ENCODE data around the gene REXO5. TPM values are rescaled to one million over a fixed set of nuclear protein-coding genes. Genes with fewer than 3 reads are reported as not detected.

Gene REXO5
- total and polyA plus RNA-seq, 9 of the 15 experiments (the other 6 are each of a cell fraction or from before 2014, with no cell fraction given) = 10.5 to 45.1 (median 25.4) TPM

- TF ChIP-seq ARID1B (IDR thresholded peaks at IDR 0.05) (peak; percentile 95), POLR2AphosphoS2 (IDR thresholded peaks at IDR 0.05; ENCODE audit: low read length) (no peak), NCOA1 (IDR thresholded peaks at IDR 0.05; ENCODE audit: low read depth) (peak; percentile 85), ZBTB12 (CRISPR knock-in tag; IDR thresholded peaks at IDR 0.05) (peak; percentile 47; the same call in 1 of the 2 replicates), CBX2 (IDR thresholded peaks at IDR 0.05; ENCODE audit: insufficient read depth, low read length, poor library complexity, severe bottlenecking) (no peak), NCOA2 (IDR thresholded peaks at IDR 0.05; ENCODE audit: partially characterized antibody in 2 of 2) (peak in 1 of 2 experiments; percentile 78), CBFA2T2 (conservative IDR thresholded peaks at IDR 0.05) (peak; percentile 91), ZNF76 (CRISPR knock-in tag; IDR thresholded peaks at IDR 0.05; ENCODE audit: borderline replicate concordance) (peak; percentile 71; the same call in 1 of the 2 replicates), ZNF311 (CRISPR knock-in tag; IDR thresholded peaks at IDR 0.05) (0 out of 2 replicates have a peak, but pooled peaks have one; percentile 65), ZFP1 (CRISPR knock-in tag; IDR thresholded peaks at IDR 0.05) (peak; percentile 52; the same call in 1 of the 2 replicates), EP300 (IDR thresholded peaks at IDR 0.05; ENCODE audit: low read length) (peak; percentile 95), ADNP (tag; IDR thresholded peaks at IDR 0.05) (peak; percentile 69; the same call in 1 of the 2 replicates), DACH1 (IDR thresholded peaks at IDR 0.05; ENCODE audit: partially characterized antibody) (peak; percentile 57), ZNF507 (tag; conservative IDR thresholded peaks at IDR 0.05) (no peak), COPS2 (conservative IDR thresholded peaks at IDR 0.05) (no peak), ELK3 (CRISPR knock-in tag; IDR thresholded peaks at IDR 0.05) (0 out of 2 replicates have a peak, but pooled peaks have one; percentile 26), BACH1 (tag; IDR thresholded peaks at IDR 0.05) (peak; percentile 93), STAT5B (CRISPR knock-in tag; IDR thresholded peaks at IDR 0.05) (no peak)
- TF ChIP-seq, protein P1, sequence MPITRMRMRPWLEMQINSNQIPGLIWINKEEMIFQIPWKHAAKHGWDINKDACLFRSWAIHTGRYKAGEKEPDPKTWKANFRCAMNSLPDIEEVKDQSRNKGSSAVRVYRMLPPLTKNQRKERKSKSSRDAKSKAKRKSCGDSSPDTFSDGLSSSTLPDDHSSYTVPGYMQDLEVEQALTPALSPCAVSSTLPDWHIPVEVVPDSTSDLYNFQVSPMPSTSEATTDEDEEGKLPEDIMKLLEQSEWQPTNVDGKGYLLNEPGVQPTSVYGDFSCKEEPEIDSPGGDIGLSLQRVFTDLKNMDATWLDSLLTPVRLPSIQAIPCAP (CRISPR knock-in tag; IDR thresholded peaks at IDR 0.05; ENCODE audit: borderline replicate concordance) = no peak
- TF ChIP-seq, protein P2, sequence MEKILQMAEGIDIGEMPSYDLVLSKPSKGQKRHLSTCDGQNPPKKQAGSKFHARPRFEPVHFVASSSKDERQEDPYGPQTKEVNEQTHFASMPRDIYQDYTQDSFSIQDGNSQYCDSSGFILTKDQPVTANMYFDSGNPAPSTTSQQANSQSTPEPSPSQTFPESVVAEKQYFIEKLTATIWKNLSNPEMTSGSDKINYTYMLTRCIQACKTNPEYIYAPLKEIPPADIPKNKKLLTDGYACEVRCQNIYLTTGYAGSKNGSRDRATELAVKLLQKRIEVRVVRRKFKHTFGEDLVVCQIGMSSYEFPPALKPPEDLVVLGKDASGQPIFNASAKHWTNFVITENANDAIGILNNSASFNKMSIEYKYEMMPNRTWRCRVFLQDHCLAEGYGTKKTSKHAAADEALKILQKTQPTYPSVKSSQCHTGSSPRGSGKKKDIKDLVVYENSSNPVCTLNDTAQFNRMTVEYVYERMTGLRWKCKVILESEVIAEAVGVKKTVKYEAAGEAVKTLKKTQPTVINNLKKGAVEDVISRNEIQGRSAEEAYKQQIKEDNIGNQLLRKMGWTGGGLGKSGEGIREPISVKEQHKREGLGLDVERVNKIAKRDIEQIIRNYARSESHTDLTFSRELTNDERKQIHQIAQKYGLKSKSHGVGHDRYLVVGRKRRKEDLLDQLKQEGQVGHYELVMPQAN (IDR thresholded peaks at IDR 0.05; ENCODE audit: borderline replicate concordance) = no peak
Observed at GRCh38 chr16:20826039-20826566, 19.8 kb downstream of the REXO5 start (continued).
